Measurements from ENCODE around the gene BAIAP2L2.
"Not testable (repeated sequence)": the region's sequence is repeated elsewhere in the genome, so short reads cannot be mapped to it uniquely, and the experiment has no call there.

BAIAP2L2 gene

DNA sequence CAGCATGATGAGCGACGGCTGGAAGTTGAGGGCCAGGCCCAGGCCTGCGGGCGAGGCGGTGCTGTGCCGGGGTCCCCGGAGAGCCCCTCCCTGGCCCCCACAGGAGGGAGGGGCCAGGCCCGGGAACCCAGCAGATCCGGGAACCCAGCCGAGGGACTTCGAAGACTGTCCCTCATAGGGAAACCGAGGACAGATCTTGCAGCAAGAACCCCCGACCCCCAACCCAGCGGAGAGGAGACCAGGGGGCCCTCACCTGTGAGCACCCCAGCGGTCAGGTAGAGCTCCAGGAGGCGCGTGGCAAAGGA, 28.9 kb downstream of the BAIAP2L2 start:
- no peak for DNase-seq (ENCODE audit: low read depth)

- no peak for DNase-seq (ENCODE audit: low read depth)
Measured at GRCh38 chr22:38080850-38081635, 29.4 kb downstream of the BAIAP2L2 start.

DNA sequence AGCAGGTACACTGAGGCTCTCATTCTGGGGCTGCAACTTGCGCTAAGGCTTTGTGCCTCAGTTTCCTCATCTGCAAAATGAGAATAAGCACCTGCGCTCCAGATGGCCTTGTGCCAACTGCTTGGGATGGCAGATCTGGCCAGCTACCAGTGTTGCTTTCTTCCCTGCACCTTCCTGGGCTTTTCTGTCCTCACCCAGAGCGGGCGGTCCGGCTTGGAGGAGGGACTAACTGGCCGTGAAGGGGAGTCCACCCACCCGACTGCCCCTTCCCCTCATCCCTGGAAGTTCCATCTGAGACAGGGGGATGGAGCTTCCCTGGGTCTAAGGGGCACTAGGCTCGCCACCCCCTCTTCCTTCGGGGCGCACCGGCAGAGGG, 30.0 kb downstream of the BAIAP2L2 start:
- no peak for DNase-seq (ENCODE audit: low read depth)

- DNase-seq (ENCODE audit: low read depth): no peak
Measured at GRCh38 chr22:38079804-38080203, 30.7 kb downstream of the BAIAP2L2 start.

GRCh38 chr22:38079208-38079607, 31.3 kb downstream of the BAIAP2L2 start:
- not testable (repeated sequence) for DNase-seq (ENCODE audit: low read depth)

DNA sequence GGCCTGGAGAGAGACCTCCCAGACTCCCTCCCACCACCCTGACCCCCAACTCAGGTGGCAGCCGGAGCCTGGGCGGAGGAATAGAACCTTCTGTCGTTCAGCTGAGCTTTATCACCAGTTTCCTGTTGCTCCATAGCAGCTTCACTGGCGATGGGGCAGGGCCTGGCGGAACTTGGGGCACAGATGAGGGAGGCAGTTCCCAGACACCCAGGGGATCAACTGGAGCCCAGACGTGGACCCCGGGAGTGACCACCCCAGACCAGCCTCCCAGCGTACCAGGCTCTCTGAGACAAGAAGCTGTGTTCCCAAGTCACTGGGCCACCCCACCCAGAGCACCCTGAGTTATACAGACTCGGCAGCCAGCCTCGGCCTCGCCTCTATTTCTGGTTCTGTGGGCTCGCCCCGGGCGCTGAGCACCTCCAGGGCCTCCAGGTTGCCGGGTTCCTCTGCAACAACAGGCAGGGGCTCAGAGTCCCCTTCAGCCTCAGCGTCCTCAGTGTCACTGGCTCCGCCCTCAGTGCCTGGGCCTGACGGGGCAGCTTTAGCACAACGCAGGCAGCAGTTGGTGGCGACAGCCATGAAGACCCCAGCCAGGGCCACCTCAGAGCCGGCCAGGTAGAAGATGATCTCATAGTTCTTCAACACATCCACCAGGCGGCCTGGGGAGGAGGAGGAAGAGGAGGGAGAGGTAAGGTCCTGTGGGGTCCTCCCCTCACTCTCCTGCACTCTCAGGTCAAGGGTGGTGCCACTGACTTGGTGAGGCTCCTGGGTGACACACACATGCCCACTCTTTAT, 32.2 kb downstream of the BAIAP2L2 start:
- no peak for DNase-seq (ENCODE audit: low read depth)

DNA sequence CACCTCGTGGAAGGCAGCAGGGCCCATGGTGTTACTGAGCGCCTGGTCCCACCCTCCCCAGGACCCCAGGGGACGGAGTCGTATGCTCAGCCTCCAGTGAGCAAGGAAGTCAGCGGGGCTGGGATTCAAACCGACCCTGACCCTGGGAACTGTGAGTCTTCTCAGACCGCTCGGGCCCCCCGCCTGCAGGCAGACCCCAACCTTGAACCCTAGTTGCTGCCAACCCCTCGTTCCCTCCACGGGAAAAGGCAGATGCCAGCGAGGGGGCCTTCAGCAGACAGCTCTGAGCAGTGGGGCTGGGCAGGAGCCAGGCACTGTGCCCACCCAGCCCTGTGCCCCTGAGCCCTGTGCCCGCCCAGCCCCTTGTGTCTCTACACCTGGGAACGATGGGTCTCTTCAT, 32.9 kb downstream of the BAIAP2L2 start:
- DNase-seq (ENCODE audit: low read depth): no peak

DNA sequence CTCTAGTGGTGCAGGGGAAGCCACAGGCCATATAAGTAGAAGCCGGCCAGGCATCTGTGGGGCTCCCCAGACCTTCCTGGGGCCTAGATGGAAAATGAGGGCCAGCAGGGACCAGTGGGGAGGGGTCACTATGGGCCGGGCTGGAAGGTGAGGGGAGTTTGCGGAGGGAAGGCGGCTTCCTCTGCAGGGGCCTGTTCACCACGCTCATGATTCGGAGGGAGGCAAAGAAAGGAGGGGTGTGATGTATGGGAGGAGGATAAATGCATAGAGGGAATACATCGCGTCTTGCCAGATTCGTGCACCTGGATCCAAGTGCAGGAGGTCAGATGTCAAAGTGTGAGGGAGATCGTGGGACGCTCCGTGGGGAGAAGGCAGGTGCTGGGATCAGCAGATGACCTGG, 33.4 kb downstream of the BAIAP2L2 start:
- no peak for DNase-seq (ENCODE audit: low read depth)

DNA sequence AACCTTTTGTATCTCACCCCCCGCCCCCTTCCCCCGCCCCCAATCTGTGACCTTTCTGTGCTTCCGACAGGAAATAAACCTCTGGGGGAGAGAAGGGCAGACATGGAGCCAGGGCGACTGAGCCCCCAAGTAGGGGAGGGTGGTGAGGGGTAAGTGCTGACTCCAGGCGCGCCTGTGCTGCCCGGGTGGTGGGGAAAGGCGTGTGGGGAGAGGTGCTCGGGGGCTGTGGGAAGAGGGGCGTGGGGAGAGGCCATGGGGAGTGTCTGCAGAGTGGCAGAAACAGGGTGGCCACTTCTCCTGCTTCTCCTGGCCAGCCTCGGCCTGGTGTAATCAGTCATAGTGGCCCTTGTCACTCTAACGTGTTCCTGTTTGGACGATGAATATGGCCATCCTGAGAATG, 34.5 kb downstream of the BAIAP2L2 start:
- no peak for DNase-seq (ENCODE audit: low read depth)

- no peak for DNase-seq (ENCODE audit: low read depth)
Measured at GRCh38 chr22:38075105-38075825, 35.2 kb downstream of the BAIAP2L2 start.

DNA sequence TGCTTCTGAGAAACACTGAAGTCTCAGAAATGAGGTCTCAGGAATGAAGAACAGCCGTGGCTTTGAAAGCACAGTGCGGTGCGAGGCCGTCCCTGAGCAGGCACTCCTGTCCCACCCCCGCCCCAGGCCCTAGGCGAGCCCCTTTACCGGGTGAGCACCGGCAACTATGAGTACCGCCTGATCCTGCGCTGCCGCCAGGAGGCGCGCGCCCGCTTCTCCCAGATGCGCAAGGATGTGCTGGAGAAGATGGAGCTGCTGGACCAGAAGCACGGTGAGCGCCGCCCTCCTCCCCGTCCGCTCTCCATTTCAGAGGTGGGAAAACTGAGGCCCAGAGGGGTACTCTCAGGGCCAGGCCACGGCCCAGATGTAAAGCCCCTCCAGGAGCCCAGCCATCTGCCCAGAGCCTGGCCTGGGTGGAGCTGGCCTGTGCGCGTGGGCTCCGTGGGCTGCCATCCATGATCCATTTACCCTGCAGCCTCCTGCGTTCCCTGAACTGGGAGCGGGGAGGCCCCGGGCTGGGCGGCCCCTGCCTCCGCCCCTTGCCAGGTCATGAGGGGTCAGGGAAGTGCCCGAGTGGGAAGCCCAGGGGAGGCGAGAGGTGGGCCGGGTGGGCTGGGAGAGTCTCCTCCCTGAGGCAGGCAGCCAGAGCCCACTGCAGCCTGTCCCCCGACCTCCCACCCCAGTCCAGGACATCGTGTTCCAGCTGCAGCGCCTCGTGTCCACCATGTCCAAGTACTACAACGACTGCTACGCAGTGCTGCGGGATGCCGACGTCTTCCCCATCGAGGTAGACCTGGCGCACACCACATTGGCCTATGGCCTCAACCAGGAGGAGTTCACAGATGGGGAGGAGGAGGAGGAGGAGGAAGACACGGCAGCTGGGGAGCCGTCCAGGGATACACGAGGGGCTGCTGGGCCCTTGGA, 36.0 kb downstream of the BAIAP2L2 start:
- no peak for DNase-seq (ENCODE audit: low read depth)

DNA sequence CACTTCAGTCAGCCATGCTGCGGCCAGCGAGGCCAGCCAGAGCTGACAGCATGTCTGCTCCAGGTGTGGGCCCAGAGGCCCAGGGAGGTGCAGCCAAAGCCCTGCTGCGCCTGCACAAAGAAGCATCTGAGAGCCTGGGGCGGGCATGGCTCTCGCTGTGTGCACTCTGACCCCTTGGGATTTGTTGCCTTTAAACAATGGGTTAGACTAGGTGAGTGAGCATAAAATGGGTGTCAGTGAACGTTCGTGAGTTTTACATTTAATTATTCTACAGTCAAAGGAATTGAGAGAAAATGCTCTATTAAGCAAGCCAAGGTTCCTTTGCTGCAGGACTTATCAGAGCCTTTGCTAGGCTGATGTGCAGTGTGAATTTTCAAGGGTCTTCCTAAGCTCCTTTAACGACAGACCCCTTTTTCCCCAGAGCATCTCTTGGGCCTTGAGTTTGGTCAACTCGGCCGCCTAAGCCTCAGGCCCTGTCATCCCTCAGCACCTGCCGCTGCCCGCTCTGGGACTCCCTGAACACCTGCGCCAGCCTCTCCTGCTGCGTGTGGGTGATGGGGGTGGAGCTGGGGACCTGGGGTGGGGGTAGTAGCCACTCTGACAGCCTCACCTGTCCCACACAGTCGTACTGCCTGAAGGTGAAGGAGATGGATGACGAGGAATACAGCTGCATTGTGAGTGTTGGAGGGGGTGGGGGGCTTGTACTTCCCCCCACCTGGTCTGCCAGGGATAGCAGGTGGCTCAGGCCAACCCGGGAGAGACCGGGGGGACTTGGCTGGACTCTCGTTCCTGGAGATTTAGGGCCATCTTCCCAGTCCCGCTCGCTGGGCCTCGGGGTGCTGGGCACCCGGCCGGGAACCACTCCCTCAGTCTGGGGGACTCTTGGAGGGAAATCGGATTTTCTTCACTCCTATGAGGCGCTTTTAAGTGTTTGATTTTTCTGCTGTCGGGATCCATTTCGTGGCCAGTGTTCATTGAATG, 37.0 kb downstream of the BAIAP2L2 start:
- no peak for DNase-seq (ENCODE audit: low read depth)

DNA sequence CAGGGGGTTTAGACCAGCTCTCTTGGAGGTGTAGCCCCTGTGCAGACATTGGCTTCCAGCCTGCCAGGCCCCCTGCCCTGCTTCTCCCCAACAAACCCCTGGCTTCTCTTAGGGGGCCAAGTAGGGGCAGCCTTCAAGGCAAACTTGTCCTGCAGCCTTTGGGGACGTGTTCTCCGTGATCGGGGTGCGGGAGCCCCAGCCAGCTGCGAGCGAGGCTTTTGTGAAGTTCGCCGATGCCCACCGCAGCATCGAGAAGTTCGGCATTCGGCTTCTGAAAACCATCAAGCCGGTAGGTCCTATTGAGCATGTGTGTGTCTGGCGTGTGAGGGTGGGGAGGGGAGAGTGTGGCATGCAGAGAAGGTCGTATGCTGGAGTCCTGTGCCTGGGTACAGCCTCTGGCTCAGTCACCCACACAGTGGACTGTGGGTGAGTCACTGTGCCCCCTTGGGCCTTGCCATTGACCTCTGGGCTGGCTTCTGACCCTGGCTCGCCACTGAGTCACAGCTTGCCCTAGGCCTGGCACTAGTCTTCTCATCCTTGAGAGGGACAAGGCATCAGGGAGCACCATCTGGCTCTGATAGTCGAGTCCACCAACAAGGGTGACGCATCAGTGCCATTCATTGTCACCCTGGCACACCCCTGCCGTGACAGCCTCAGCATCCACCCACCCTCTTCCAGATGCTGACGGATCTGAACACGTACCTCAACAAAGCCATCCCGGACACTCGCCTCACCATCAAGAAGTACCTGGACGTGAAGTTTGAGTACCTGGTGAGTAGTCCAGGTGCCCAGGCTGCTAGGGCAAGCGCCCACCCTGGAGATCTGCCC, 37.9 kb downstream of the BAIAP2L2 start:
- DNase-seq (ENCODE audit: low read depth): no peak

- DNase-seq (ENCODE audit: low read depth): no peak
Measured at GRCh38 chr22:38071421-38072321, 38.8 kb downstream of the BAIAP2L2 start.

GRCh38 chr22:38070250-38070921, 40.1 kb downstream of the BAIAP2L2 start:
- DNase-seq (ENCODE audit: low read depth): no peak

GRCh38 chr22:38069372-38070249, 40.9 kb downstream of the BAIAP2L2 start:
- DNase-seq (ENCODE audit: low read depth): no peak

Measured in activated T-cell treated with anti-CD3 and anti-CD28 coated beads for 48 hours (primary cell).